ENCODE measurements around the gene RUNX3.

- TF ChIP-seq CTCF (IDR thresholded peaks at IDR 0.05 in 2 of 3, conservative IDR thresholded peaks at IDR 0.05 in 1 of 3; ENCODE audit: borderline replicate concordance in 1 of 3, insufficient read depth in 1 of 3, low read depth in 2 of 3, low read length in 2 of 3) (no peak), POLR2AphosphoS5 (IDR thresholded peaks at IDR 0.05; ENCODE audit: low read depth, low read length) (no peak), POLR2A (IDR thresholded peaks at IDR 0.05; ENCODE audit: borderline replicate concordance, extremely low read depth, insufficient read depth, insufficient read length) (no peak), FOSL1 (IDR thresholded peaks at IDR 0.05; ENCODE audit: low read depth) (no peak), REST (IDR thresholded peaks at IDR 0.05; ENCODE audit: low read depth) (no peak), ATF3 (IDR thresholded peaks at IDR 0.05) (no peak), MAX (IDR thresholded peaks at IDR 0.05) (no peak), EZH2 (IDR thresholded peaks at IDR 0.05) (no peak), YY1 (IDR thresholded peaks at IDR 0.05; ENCODE audit: extremely low read depth, insufficient replicate concordance, low read depth, low read length) (no peak), EZH2phosphoT487 (IDR thresholded peaks at IDR 0.05; ENCODE audit: borderline replicate concordance) (no peak), SRF (IDR thresholded peaks at IDR 0.05; ENCODE audit: low read depth) (no peak), ZFX (IDR thresholded peaks at IDR 0.05) (no peak)
Measured at GRCh38 chr1:24867084-24867870, 62.8 kb downstream of the RUNX3 start.
